Activated naive CD4-positive, alpha-beta T cell treated with anti-CD3 and anti-CD28 coated beads, Interleukin-2, amount 50 U/mL, for 72 hours (primary cell): ENCODE measurements around the gene MBD5. TPM values are rescaled to one million over a fixed set of nuclear protein-coding genes. Genes with fewer than 3 reads are reported as not detected.

Experiments
- ATAC-seq, 2 donors: fragments of 150-1000 bp; cut with Tn5 transposase; 2 replicates each; pipeline ENCODE4 v1.10.0; 2021; ENCODE audit warnings: mild to moderate bottlenecking in 2 of 2, moderate library complexity in 2 of 2
- DNase-seq, 2 donors: peaks; one replicate each; pipeline ENCODE4 v3.0.0; 2021 to 2022; ENCODE audit warnings: low spot score in 2 of 2
- H3K27ac Mint-ChIP-seq, 2 donors: one replicate each; pipeline ENCODE4 v1.8.0; 2022; ENCODE audit warnings: mild to moderate bottlenecking in 2 of 2, mixed read lengths in 2 of 2
- H3K36me3 Mint-ChIP-seq, 2 donors: one replicate each; pipeline ENCODE4 v1.8.0; 2022; ENCODE audit warnings: mixed read lengths in 2 of 2
- H3K9me3 Mint-ChIP-seq, 2 donors: one replicate each; pipeline ENCODE4 v1.8.0; 2022; ENCODE audit warnings: mixed read lengths in 2 of 2
- total RNA-seq, 2 donors: library from RNA; stranded (reverse); gene quantifications; one replicate each; pipeline ENCODE4 v1.2.3, GENCODE V29; 2022

Gene MBD5
- total RNA-seq, 2 donors from 2014 or later: 37.7 to 47.9 TPM

DNA sequence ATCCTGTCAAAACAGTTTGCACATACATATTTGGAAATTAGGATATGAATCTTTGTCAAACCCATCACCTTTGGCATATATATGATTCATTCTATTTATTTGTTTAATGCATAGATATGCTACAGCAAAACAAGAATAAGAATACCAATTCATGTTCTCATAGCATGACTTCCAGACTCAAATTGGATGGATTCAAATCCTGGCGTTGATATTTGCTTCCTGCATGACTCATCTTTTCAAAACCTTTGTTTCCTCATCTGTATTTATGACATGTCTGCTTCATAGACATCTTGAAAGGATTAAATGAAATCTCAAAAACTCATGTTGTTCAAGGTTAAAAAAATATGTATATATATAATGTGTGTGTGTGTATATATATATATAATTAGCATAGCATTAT is 261.3 kb downstream of the MBD5 start:
- no peak overlapping the region for H3K27ac Mint-ChIP-seq
- no peaks in the 10 kb centered on the region for H3K9me3 Mint-ChIP-seq
- no peak for ATAC-seq
- H3K36me3 Mint-ChIP-seq: peaks cover 3 to 8% of the 10 kb centered on the region in 2 donors
- no peak for DNase-seq

- ATAC-seq (no peak), DNase-seq (no peak)
- Mint-ChIP-seq H3K9me3 (no peaks in the 10 kb centered on the region), H3K36me3 (peaks cover 1 to 2% of the 10 kb centered on the region in 2 donors), H3K27ac (no peak overlapping the region)
These were observed 271.5 kb downstream of the MBD5 start for GRCh38 chr2:148292431-148292830.

- DNase-seq (no peak), ATAC-seq (no peak)
- Mint-ChIP-seq H3K36me3 (no peaks in the 10 kb centered on the region), H3K27ac (no peak overlapping the region), H3K9me3 (no peaks in the 10 kb centered on the region)
These were observed 277.3 kb downstream of the MBD5 start for GRCh38 chr2:148298196-148298595.

DNA sequence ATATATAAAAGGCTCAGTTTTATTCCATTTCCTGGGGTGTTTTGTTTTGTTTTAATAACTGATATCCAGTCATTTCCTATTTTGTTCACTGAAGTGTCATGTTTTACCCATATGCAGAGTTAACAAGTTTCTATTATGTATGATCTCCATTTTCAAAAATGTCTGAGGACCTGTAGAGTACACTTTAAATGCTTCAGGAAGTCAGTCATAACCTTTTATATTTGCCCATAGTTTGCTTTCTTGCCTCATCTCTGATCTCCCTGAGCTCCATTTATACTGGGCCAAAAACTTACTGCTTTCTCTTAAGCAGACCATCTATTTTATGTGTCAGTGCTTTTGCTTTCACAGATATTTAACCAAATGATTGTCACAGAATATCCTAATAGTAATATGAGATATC is 278.7 kb downstream of the MBD5 start:
- no peaks in the 10 kb centered on the region for H3K36me3 Mint-ChIP-seq
- DNase-seq (no peak), ATAC-seq (no peak)
- H3K27ac Mint-ChIP-seq: no peak overlapping the region
- no peaks in the 10 kb centered on the region for H3K9me3 Mint-ChIP-seq

DNA sequence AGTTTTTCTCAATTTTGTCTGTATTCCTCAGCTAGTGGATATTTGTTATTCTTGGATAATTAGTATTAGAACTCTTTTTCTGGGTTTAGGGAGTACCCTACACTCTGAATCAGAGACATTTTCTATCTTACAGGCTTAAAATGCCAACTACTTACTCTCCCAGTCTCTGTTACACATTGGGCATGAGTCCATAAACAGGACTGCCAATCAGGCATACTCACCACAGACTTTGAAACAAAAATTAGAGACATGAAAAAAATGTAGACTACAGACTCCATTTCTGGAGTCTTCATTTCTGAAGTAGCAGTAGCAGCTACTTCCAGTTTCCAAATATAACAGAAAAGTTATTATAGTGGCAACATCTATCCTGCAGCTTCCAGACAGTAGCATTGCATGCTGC is 279.7 kb downstream of the MBD5 start:
- Mint-ChIP-seq H3K9me3 (no peaks in the 10 kb centered on the region), H3K27ac (no peak overlapping the region), H3K36me3 (no peaks in the 10 kb centered on the region)
- DNase-seq: no peak
- ATAC-seq: no peak

DNA sequence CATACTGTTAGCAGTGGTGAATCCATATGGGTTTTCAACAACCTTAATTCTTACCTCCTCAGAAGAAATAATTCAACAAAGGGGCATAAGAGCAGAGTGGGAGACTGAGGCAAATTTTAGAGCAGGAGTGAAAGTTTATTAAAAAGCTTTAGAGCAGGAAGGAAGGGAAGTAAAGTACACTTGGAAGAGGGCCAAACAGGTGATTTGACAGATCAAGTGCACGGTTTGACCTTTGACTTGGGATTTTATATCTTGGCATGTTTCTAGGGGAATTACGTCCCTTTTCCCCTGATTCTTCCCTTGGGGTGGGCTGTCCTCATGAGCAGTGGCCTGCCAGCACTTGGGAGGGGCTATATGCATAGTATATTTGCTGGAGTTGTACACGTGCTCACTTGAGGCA is 280.5 kb downstream of the MBD5 start:
- H3K36me3 Mint-ChIP-seq: no peaks in the 10 kb centered on the region
- no peak overlapping the region for H3K27ac Mint-ChIP-seq
- no peak for ATAC-seq
- DNase-seq: no peak
- H3K9me3 Mint-ChIP-seq: no peaks in the 10 kb centered on the region

GRCh38 chr2:148302526-148302925 is 281.6 kb downstream of the MBD5 start:
- no peaks in the 10 kb centered on the region for H3K9me3 Mint-ChIP-seq
- no peak for ATAC-seq
- H3K27ac Mint-ChIP-seq: no peak overlapping the region
- no peak for DNase-seq
- H3K36me3 Mint-ChIP-seq: no peaks in the 10 kb centered on the region

- Mint-ChIP-seq H3K27ac (no peak overlapping the region), H3K36me3 (no peaks in the 10 kb centered on the region), H3K9me3 (no peaks in the 10 kb centered on the region)
- DNase-seq: no peak
- no peak for ATAC-seq
These were observed 282.3 kb downstream of the MBD5 start for GRCh38 chr2:148303161-148303560.

DNA sequence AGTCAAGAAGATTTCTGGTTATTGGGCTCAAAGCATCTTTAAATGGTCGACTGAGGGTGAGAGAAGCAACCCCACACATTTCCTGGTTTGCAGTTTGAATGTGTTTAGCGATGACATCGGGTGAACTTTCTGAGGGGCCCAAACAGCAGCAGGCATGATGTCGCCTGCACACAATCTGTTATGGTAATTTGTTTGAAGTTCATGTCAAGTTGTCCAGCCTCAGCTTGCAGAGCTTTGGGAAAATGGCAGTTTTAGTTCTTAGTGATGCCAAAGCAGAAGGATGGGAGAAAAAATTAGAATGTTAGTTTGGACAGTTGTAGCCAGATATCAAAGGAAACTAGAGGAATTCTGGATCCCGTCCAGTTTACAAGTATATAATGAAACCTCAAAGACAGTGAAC is 284.6 kb downstream of the MBD5 start:
- peaks cover under 1 to 3% of the 10 kb centered on the region in 2 donors for H3K36me3 Mint-ChIP-seq
- H3K9me3 Mint-ChIP-seq: peaks cover 0 to 1% of the 10 kb centered on the region in 2 donors
- no peak for ATAC-seq
- H3K27ac Mint-ChIP-seq: no peak overlapping the region
- no peak for DNase-seq

DNA sequence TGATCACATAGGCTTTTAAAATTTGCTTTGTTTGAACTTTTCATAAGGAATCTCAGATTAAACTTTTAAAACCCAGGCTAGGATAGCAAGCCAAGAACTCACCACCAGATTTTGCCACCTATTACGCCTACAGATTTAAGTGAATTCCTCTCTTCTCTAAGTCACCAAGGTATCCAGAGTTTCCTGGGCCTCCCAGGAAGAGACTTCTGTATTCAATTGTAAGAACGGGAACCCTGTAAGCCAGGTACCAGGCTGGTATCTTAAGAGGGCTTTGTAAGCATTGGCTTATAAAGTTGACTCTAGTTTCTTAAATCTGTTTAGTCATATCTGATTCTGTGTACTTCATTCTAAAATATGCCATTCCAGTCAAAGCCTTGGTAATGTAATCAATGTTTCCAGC is 285.1 kb downstream of the MBD5 start:
- H3K36me3 Mint-ChIP-seq: peaks cover 6 to 7% of the 10 kb centered on the region in 2 donors
- no peak for ATAC-seq
- no peak for DNase-seq
- H3K27ac Mint-ChIP-seq: no peak overlapping the region
- H3K9me3 Mint-ChIP-seq: peaks cover 0 to 4% of the 10 kb centered on the region in 2 donors

GRCh38 chr2:148317598-148317997 is 296.7 kb downstream of the MBD5 start:
- H3K27ac Mint-ChIP-seq: no peak overlapping the region
- no peak for ATAC-seq
- H3K9me3 Mint-ChIP-seq: peaks cover 7% of the 10 kb centered on the region in 2 donors
- H3K36me3 Mint-ChIP-seq: peaks cover 4 to 29% of the 10 kb centered on the region in 2 donors
- DNase-seq: no peak

DNA sequence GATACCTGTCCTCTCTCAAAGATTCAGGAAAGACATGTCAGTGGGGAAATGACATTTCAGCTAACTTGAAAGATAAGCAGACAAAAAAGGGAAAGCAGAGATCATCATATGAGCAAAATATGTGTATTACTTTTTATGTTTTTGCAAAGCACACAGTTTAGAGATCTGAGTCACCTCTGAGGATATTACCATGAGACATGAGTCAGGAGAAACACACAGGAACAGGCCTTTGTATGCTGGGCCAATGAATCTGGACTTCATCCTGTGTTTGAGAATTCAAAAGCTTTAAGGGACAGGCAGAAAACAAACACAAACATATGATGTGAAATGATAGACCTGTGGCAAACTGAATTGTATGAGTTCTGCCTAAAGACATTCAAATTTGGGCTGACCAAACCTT is 317.6 kb downstream of the MBD5 start:
- Mint-ChIP-seq H3K9me3 (no peaks in the 10 kb centered on the region), H3K36me3 (peaks cover 10 to 16% of the 10 kb centered on the region in 2 donors), H3K27ac (no peak overlapping the region)
- DNase-seq (no peak), ATAC-seq (peak in 1 of 2 donors; percentile 56)

GRCh38 chr2:148342086-148342485 is 321.2 kb downstream of the MBD5 start:
- no peak for ATAC-seq
- no peak for DNase-seq
- H3K27ac Mint-ChIP-seq: no peak overlapping the region
- peaks cover 19 to 22% of the 10 kb centered on the region in 2 donors for H3K36me3 Mint-ChIP-seq
- H3K9me3 Mint-ChIP-seq: peaks cover 0 to 7% of the 10 kb centered on the region in 2 donors

DNA sequence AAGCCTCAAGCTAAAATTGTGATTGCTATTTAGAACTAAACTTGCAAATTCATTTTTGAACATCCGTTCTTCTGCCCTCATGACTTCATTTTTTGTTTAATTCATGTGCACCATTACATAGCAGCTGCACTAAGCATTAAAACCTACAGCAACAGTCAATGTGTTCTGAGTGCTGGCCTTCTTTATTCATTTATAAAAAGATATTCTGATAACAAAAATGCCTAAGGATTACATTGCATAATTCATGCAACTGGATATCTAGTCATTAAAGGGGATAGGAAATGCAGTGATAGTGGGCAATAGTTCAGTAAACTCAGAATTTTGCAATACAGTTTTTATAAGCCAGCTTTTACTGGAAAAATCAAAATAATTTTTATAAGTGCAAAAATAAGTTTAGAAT is 329.3 kb downstream of the MBD5 start:
- Mint-ChIP-seq H3K9me3 (no peaks in the 10 kb centered on the region), H3K27ac (no peak overlapping the region), H3K36me3 (peaks cover 0 to 10% of the 10 kb centered on the region in 2 donors)
- no peak for DNase-seq
- no peak for ATAC-seq

- no peaks in the 10 kb centered on the region for H3K9me3 Mint-ChIP-seq
- H3K27ac Mint-ChIP-seq: no peak overlapping the region
- H3K36me3 Mint-ChIP-seq: peaks cover 0 to 6% of the 10 kb centered on the region in 2 donors
- DNase-seq: no peak
- no peak for ATAC-seq
These were observed 330.7 kb downstream of the MBD5 start for GRCh38 chr2:148351437-148352143.

DNA sequence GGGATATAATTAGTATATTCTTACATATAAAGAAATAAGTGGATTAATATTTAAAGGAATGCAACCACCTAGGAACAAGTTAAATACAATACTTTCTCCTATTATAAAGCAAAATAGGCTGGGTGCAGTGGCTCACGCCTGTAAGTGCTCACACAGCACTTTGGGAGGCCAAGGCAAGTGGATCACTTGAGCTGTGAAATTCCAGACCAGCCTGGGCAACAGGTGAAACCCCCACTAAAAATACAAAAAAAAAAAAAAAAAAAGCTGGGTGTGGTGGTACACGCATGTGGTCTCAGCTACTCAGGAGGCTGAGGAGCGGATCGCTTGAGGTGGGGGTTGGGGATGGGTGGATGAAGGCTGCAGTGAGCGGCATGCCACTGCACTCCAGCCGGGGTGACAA is 337.5 kb downstream of the MBD5 start:
- Mint-ChIP-seq H3K36me3 (peaks cover 0 to 10% of the 10 kb centered on the region in 2 donors), H3K27ac (no peak overlapping the region), H3K9me3 (peaks cover 0 to under 1% of the 10 kb centered on the region in 2 donors)
- DNase-seq (no peak), ATAC-seq (no peak)

- Mint-ChIP-seq H3K27ac (no peak overlapping the region), H3K9me3 (peaks cover 13 to 18% of the 10 kb centered on the region in 2 donors), H3K36me3 (peaks cover 10% of the 10 kb centered on the region in 2 donors)
- ATAC-seq (no peak), DNase-seq (no peak)
These were observed 339.8 kb downstream of the MBD5 start for GRCh38 chr2:148360662-148361061.

GRCh38 chr2:148362144-148362796 is 341.4 kb downstream of the MBD5 start:
- Mint-ChIP-seq H3K9me3 (peaks cover 16 to 18% of the 10 kb centered on the region in 2 donors), H3K36me3 (peaks cover 10 to 18% of the 10 kb centered on the region in 2 donors), H3K27ac (no peak overlapping the region)
- DNase-seq: no peak
- ATAC-seq: no peak
